WERI-Rb-1 (cell line): ENCODE data around the gene PACS1.

Source experiments
- DNase-seq: peaks from one replicate; pipeline ENCODE4 v3.0.0-alpha.2; 2020
- H3K27ac ChIP-seq: fragments of 250-450 bp; sonication (Bioruptor Pico); 2 replicates; pipeline ENCODE4 v1.5.1; 2020; ENCODE audit warnings: mild to moderate bottlenecking, moderate library complexity
- H3K27me3 ChIP-seq: fragments of 250-450 bp; sonication (Bioruptor Pico); 2 replicates; pipeline ENCODE4 v1.5.1; 2021; ENCODE audit warnings: mild to moderate bottlenecking, low read depth, moderate library complexity; ENCODE audit not compliant: insufficient read depth, severe bottlenecking
- H3K36me3 ChIP-seq: fragments of 250-450 bp; sonication (Bioruptor Pico); 2 replicates; pipeline ENCODE4 v1.5.1; 2020; ENCODE audit warnings: mild to moderate bottlenecking, moderate library complexity
- H3K4me3 ChIP-seq: 2 replicates; pipeline ENCODE4 v1.5.1; 2011; ENCODE audit warnings: low read depth, mild to moderate bottlenecking, control low read depth, low read length
- H3K9me3 ChIP-seq: fragments of 250-450 bp; sonication (Bioruptor Pico); 2 replicates; pipeline ENCODE4 v1.5.1; 2021; ENCODE audit warnings: mild to moderate bottlenecking, moderate library complexity; ENCODE audit not compliant: severe bottlenecking
- CTCF ChIP-seq: IDR thresholded peaks from 2 replicates; pipeline ENCODE4 v1.5.1; 2011; ENCODE audit warnings: low read depth, mild to moderate bottlenecking, control low read depth, inconsistent platforms, low read length

PACS1 gene

GRCh38 chr11:66225066-66225465, 155.0 kb downstream of the PACS1 start:
- no peaks in the 10 kb centered on the region for H3K9me3 ChIP-seq
- peaks cover 13% of the 10 kb centered on the region for H3K36me3 ChIP-seq
- no peak overlapping the region for H3K27ac ChIP-seq
- no peak for DNase-seq
- no peaks in the 10 kb centered on the region for H3K27me3 ChIP-seq
- TF ChIP-seq CTCF: no peak
- H3K4me3 ChIP-seq: no peak overlapping the region

GRCh38 chr11:66226101-66226500, 156.0 kb downstream of the PACS1 start:
- DNase-seq: no peak
- Histone ChIP-seq H3K36me3 (peaks cover 14% of the 10 kb centered on the region), H3K9me3 (no peaks in the 10 kb centered on the region), H3K4me3 (no peak overlapping the region), H3K27me3 (no peaks in the 10 kb centered on the region), H3K27ac (no peak overlapping the region; the same call in 1 of the 2 replicates)
- TF ChIP-seq CTCF: no peak

- DNase-seq: peak; percentile 23
- Histone ChIP-seq H3K36me3 (peaks cover 25% of the 10 kb centered on the region), H3K9me3 (no peaks in the 10 kb centered on the region), H3K27ac (peak overlapping the region; percentile 15), H3K4me3 (no peak overlapping the region), H3K27me3 (no peaks in the 10 kb centered on the region)
- no peak for TF ChIP-seq CTCF
Observed at GRCh38 chr11:66227700-66228099, 157.6 kb downstream of the PACS1 start.

GRCh38 chr11:66228521-66228920, 158.4 kb downstream of the PACS1 start:
- Histone ChIP-seq H3K27ac (peak overlapping the region; percentile 44; the same call in 1 of the 2 replicates), H3K9me3 (no peaks in the 10 kb centered on the region), H3K4me3 (no peak overlapping the region), H3K27me3 (no peaks in the 10 kb centered on the region), H3K36me3 (peaks cover 25% of the 10 kb centered on the region)
- DNase-seq: no peak
- TF ChIP-seq CTCF: no peak

- DNase-seq: peak; percentile 23
- Histone ChIP-seq H3K27ac (peak overlapping the region; percentile 32; the same call in 1 of the 2 replicates), H3K36me3 (peaks cover 34% of the 10 kb centered on the region), H3K27me3 (no peaks in the 10 kb centered on the region), H3K9me3 (no peaks in the 10 kb centered on the region), H3K4me3 (no peak overlapping the region)
- TF ChIP-seq CTCF: no peak
Observed at GRCh38 chr11:66230156-66230555, 160.1 kb downstream of the PACS1 start.

GRCh38 chr11:66230978-66231377, 160.9 kb downstream of the PACS1 start:
- Histone ChIP-seq H3K27me3 (no peaks in the 10 kb centered on the region), H3K4me3 (no peak overlapping the region), H3K27ac (no peak overlapping the region), H3K9me3 (no peaks in the 10 kb centered on the region), H3K36me3 (peaks cover 34% of the 10 kb centered on the region)
- no peak for DNase-seq
- no peak for TF ChIP-seq CTCF
